Esophagus muscularis mucosa (tissue), 4 donors: ENCODE results near the gene LTBP3. TPM values are rescaled to one million over a fixed set of nuclear protein-coding genes. Genes with fewer than 3 reads are reported as not detected.

Experiments used
- DNase-seq: peaks from one replicate; pipeline ENCODE4 v3.0.0-alpha.2; 2017; ENCODE audit errors: extremely low spot score
- H3K27ac ChIP-seq, 4 donors: fragments of 200-600 bp; sonication (generic); replicated peaks in 1 of 4; 1 replicate in 3 of 4; 2 replicates in 1 of 4; pipeline ENCODE4 v1.5.1; 2016 to 2019; ENCODE audit warnings: mild to moderate bottlenecking in 1 of 4
- H3K27me3 ChIP-seq, 4 donors: fragments of 200-600 bp; sonication (generic); one replicate each; pipeline versions ENCODE4 v1.5.1 to v1.6.0; 2016 to 2019
- H3K36me3 ChIP-seq, 4 donors: fragments of 200-600 bp; sonication (generic); one replicate each; pipeline ENCODE4 v1.5.1; 2016 to 2019
- H3K4me1 ChIP-seq, 4 donors: fragments of 200-600 bp; sonication (generic); one replicate each; pipeline ENCODE4 v1.5.1; 2016 to 2019
- H3K4me3 ChIP-seq, 4 donors: fragments of 200-600 bp; sonication (generic); 1 replicate in 2 of 4; 2 replicates in 2 of 4; pipeline ENCODE4 v1.5.1; 2016 to 2019; ENCODE audit warnings: mild to moderate bottlenecking in 4 of 4, moderate library complexity in 1 of 4
- H3K9me3 ChIP-seq, 4 donors: fragments of 200-600 bp; sonication (generic); 1 replicate in 3 of 4; 2 replicates in 1 of 4; pipeline ENCODE4 v1.5.1; 2016 to 2019
- CTCF ChIP-seq, 3 experiments: fragments of 200-600 bp in 2 of 3; fragments of 450-650 bp in 1 of 3; sonication (generic) in 2 of 3; IDR thresholded peaks; one replicate each; pipeline ENCODE4 v1.5.1; 2017 to 2019; ENCODE audit warnings: antibody characterized with exemption in 3 of 3, mild to moderate bottlenecking in 2 of 3, moderate library complexity in 1 of 3
- EP300 ChIP-seq: sonication (generic); formaldehyde crosslinking; IDR thresholded peaks from one replicate; pipeline ENCODE4 v1.6.1; 2017; ENCODE audit warnings: antibody characterized with exemption
- POLR2A ChIP-seq: fragments of 450-650 bp; IDR thresholded peaks from one replicate; pipeline ENCODE4 v1.6.1; 2017; ENCODE audit warnings: antibody characterized with exemption, moderate library complexity, mild to moderate bottlenecking, low read depth
- POLR2AphosphoS5 ChIP-seq, 2 donors: sonication (generic); formaldehyde crosslinking; IDR thresholded peaks; one replicate each; pipeline ENCODE4 v1.6.1; 2017; ENCODE audit warnings: antibody characterized with exemption in 2 of 2
- WGBS: methylation state at CpG from one replicate; pipeline ENCODE4 v1.1.5; 2018; 5-methylcytosine and 5-hydroxymethylcytosine counted together
- intact Hi-C: fragments of 100-400 bp; cut with DNase I; formaldehyde crosslinking; loops from one replicate; pipeline ENCODE4 v1.15.1; 2023
- total RNA-seq, 4 donors: library from RNA; depleted of rRNA; stranded (reverse); fragments of >200 nt; gene quantifications; one replicate each; pipeline versions ENCODE4 v1.1.0 to v1.2.1, GENCODE V29; 2016

The LTBP3 gene
- total RNA-seq, 4 donors from 2014 or later, result 107 to 208 (median 137) TPM

- H3K27me3 ChIP-seq, result no peaks in the 10 kb centered on the region
- H3K4me3 ChIP-seq, result peak overlapping the region; percentile 72 to 82 (median 76)
- peak overlapping the region; percentile 95 to 99 (median 98) for H3K27ac ChIP-seq
- peaks cover 36 to 58% (median 53%) of the 10 kb centered on the region in 4 donors for H3K4me1 ChIP-seq
- DNase-seq, result no peak
- WGBS, result 12% methylated on average over 7 of the region's 7 CpGs
- intact Hi-C loops, result loop anchor here (5.0 kb wide), 1 partner anchor 35 kb away; no protein-coding TSS in a partner anchor
- peaks cover 36 to 52% (median 47%) of the 10 kb centered on the region in 4 donors for H3K36me3 ChIP-seq
- no peaks in the 10 kb centered on the region for H3K9me3 ChIP-seq
- TF ChIP-seq POLR2AphosphoS5 (IDR thresholded peaks at IDR 0.05) (peak in 1 of 2 donors; percentile 74), EP300 (no peak), POLR2A (no peak), CTCF (IDR thresholded peaks at IDR 0.05) (no peak)
Observed at GRCh38 chr11:65506772-65507505, 51.2 kb downstream of the LTBP3 start.

- no peak for TF ChIP-seq EP300
- no peak for TF ChIP-seq POLR2AphosphoS5 (IDR thresholded peaks at IDR 0.05)
- no peak for TF ChIP-seq POLR2A
- TF ChIP-seq CTCF (IDR thresholded peaks at IDR 0.05), result no peak
- DNase-seq, result no peak
- Histone ChIP-seq H3K9me3 (no peaks in the 10 kb centered on the region), H3K4me1 (peaks cover 36 to 58% (median 53%) of the 10 kb centered on the region in 4 donors), H3K27ac (peak overlapping the region; percentile 95 to 99 (median 98)), H3K36me3 (peaks cover 36 to 58% (median 53%) of the 10 kb centered on the region in 4 donors), H3K27me3 (no peaks in the 10 kb centered on the region), H3K4me3 (peak overlapping the region; percentile 72 to 82 (median 76))
- intact Hi-C loops, result loop anchor here (5.0 kb wide), 1 partner anchor 34 kb away; no protein-coding TSS in a partner anchor
- 21% methylated on average over 4 of the region's 4 CpGs for WGBS
Observed at GRCh38 chr11:65506290-65506771, 51.8 kb downstream of the LTBP3 start.

GRCh38 chr11:65505466-65506289, 52.5 kb downstream of the LTBP3 start:
- Histone ChIP-seq H3K4me3 (peak overlapping the region; percentile 72 to 82 (median 76)), H3K27me3 (no peaks in the 10 kb centered on the region), H3K9me3 (no peaks in the 10 kb centered on the region), H3K36me3 (peaks cover 36 to 64% (median 56%) of the 10 kb centered on the region in 4 donors), H3K4me1 (peaks cover 32 to 58% (median 51%) of the 10 kb centered on the region in 4 donors), H3K27ac (peak overlapping the region; percentile 95 to 99 (median 98))
- intact Hi-C loops, result loop anchor here (5.0 kb wide), 1 partner anchor 33 kb away; no protein-coding TSS in a partner anchor
- WGBS, result 15% methylated on average over 12 of the region's 12 CpGs
- peak in 1 of 2 donors; percentile 76 for TF ChIP-seq POLR2AphosphoS5 (IDR thresholded peaks at IDR 0.05)
- peak; percentile 52 for TF ChIP-seq POLR2A
- no peak for TF ChIP-seq EP300
- DNase-seq, result no peak

- WGBS, result 3% methylated on average over 8 of the region's 8 CpGs
- no peaks in the 10 kb centered on the region for H3K27me3 ChIP-seq
- H3K9me3 ChIP-seq, result no peaks in the 10 kb centered on the region
- H3K36me3 ChIP-seq, result peaks cover 36 to 70% (median 58%) of the 10 kb centered on the region in 4 donors
- peaks cover 27 to 53% (median 46%) of the 10 kb centered on the region in 4 donors for H3K4me1 ChIP-seq
- peak overlapping the region; percentile 95 to 99 (median 98) for H3K27ac ChIP-seq
- intact Hi-C loops, result loop anchor here (5.0 kb wide), 1 partner anchor 33 kb away; no protein-coding TSS in a partner anchor
- no peak for DNase-seq
- H3K4me3 ChIP-seq, result peak overlapping the region; percentile 72 to 82 (median 76)
- TF ChIP-seq POLR2AphosphoS5 (IDR thresholded peaks at IDR 0.05) (peak in 1 of 2 donors; percentile 55), POLR2A (no peak), EP300 (no peak), CTCF (IDR thresholded peaks at IDR 0.05) (no peak)
Observed at GRCh38 chr11:65504674-65505465, 53.3 kb downstream of the LTBP3 start.
